ENCODE measurements around the gene TNRC6B. TPM values are rescaled to one million over a fixed set of nuclear protein-coding genes. Genes with fewer than 3 reads are reported as not detected.

The TNRC6B gene
- total RNA-seq, 1 donor from 2014 or later: 62.0 TPM

- peaks cover 6% of the 10 kb centered on the region for H3K9me3 Mint-ChIP-seq (ENCODE audit: unreplicated experiment)
- H3K36me3 Mint-ChIP-seq (ENCODE audit: unreplicated experiment): no peaks in the 10 kb centered on the region
- H3K27me3 Mint-ChIP-seq (ENCODE audit: unreplicated experiment): peaks cover 5% of the 10 kb centered on the region
- peak; percentile 54 for DNase-seq
- peaks cover 10% of the 10 kb centered on the region for H3K4me1 Mint-ChIP-seq (ENCODE audit: low read depth, unreplicated experiment)
- peak overlapping the region; percentile 98 for H3K4me3 Mint-ChIP-seq (ENCODE audit: unreplicated experiment)
- TF ChIP-seq, protein P1, sequence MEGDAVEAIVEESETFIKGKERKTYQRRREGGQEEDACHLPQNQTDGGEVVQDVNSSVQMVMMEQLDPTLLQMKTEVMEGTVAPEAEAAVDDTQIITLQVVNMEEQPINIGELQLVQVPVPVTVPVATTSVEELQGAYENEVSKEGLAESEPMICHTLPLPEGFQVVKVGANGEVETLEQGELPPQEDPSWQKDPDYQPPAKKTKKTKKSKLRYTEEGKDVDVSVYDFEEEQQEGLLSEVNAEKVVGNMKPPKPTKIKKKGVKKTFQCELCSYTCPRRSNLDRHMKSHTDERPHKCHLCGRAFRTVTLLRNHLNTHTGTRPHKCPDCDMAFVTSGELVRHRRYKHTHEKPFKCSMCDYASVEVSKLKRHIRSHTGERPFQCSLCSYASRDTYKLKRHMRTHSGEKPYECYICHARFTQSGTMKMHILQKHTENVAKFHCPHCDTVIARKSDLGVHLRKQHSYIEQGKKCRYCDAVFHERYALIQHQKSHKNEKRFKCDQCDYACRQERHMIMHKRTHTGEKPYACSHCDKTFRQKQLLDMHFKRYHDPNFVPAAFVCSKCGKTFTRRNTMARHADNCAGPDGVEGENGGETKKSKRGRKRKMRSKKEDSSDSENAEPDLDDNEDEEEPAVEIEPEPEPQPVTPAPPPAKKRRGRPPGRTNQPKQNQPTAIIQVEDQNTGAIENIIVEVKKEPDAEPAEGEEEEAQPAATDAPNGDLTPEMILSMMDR (IDR thresholded peaks at IDR 0.05; ENCODE audit: partially characterized antibody, unreplicated experiment): no peak
- peak overlapping the region; percentile 97 for H3K27ac Mint-ChIP-seq (ENCODE audit: unreplicated experiment)
Observed at GRCh38 chr22:40345815-40346184, 168.1 kb downstream of the TNRC6B start.

GRCh38 chr22:40346185-40347118 lies 168.7 kb downstream of the TNRC6B start, which contains the start of gene ADSL:
TSS of gene ADSL (plus strand) at chr22:40346500. CDS start at chr22:40346559, 59 bp downstream.
- Mint-ChIP-seq H3K27me3 (ENCODE audit: unreplicated experiment) (peaks cover 5% of the 10 kb centered on the region), H3K36me3 (ENCODE audit: unreplicated experiment) (no peaks in the 10 kb centered on the region), H3K4me1 (ENCODE audit: low read depth, unreplicated experiment) (peaks cover 10% of the 10 kb centered on the region), H3K4me3 (ENCODE audit: unreplicated experiment) (peak within 1 kb of the TSS; percentile 98), H3K27ac (ENCODE audit: unreplicated experiment) (peak within 1 kb of the TSS; percentile 97), H3K9me3 (ENCODE audit: unreplicated experiment) (peaks cover 6% of the 10 kb centered on the region)
- peak; percentile 94 for DNase-seq
- TF ChIP-seq, protein P1 (IDR thresholded peaks at IDR 0.05; ENCODE audit: partially characterized antibody, unreplicated experiment): no peak

- peak overlapping the region; percentile 98 for H3K4me3 Mint-ChIP-seq (ENCODE audit: unreplicated experiment)
Observed at GRCh38 chr22:40347300-40347699, 169.6 kb downstream of the TNRC6B start.

GRCh38 chr22:40348025-40348658 lies 170.4 kb downstream of the TNRC6B start:
- peak overlapping the region; percentile 79 for H3K27ac Mint-ChIP-seq (ENCODE audit: unreplicated experiment)
- DNase-seq: peak; percentile 60
- H3K27me3 Mint-ChIP-seq (ENCODE audit: unreplicated experiment): peaks cover 5% of the 10 kb centered on the region
- peaks cover 10% of the 10 kb centered on the region for H3K4me1 Mint-ChIP-seq (ENCODE audit: low read depth, unreplicated experiment)
- TF ChIP-seq, protein P1 (IDR thresholded peaks at IDR 0.05; ENCODE audit: partially characterized antibody, unreplicated experiment): peak; percentile 20
- peaks cover 6% of the 10 kb centered on the region for H3K9me3 Mint-ChIP-seq (ENCODE audit: unreplicated experiment)
- H3K36me3 Mint-ChIP-seq (ENCODE audit: unreplicated experiment): no peaks in the 10 kb centered on the region
- H3K4me3 Mint-ChIP-seq (ENCODE audit: unreplicated experiment): peak overlapping the region; percentile 98

More at GRCh38 chr22:40347300-40347699, 169.6 kb downstream of the TNRC6B start:
- Mint-ChIP-seq H3K27ac (ENCODE audit: unreplicated experiment) (peak overlapping the region; percentile 79), H3K36me3 (ENCODE audit: unreplicated experiment) (no peaks in the 10 kb centered on the region), H3K27me3 (ENCODE audit: unreplicated experiment) (peaks cover 5% of the 10 kb centered on the region), H3K4me1 (ENCODE audit: low read depth, unreplicated experiment) (peaks cover 10% of the 10 kb centered on the region), H3K9me3 (ENCODE audit: unreplicated experiment) (peaks cover 6% of the 10 kb centered on the region)
- TF ChIP-seq, protein P1 (IDR thresholded peaks at IDR 0.05; ENCODE audit: partially characterized antibody, unreplicated experiment): no peak
- DNase-seq: no peak

All from glutamatergic neuron (in vitro differentiated cells).